HepG2 (cell line): ENCODE results near the gene NOM1.

Experiments used
- TF ChIP-seq, protein P1 (sequence below): sonication (generic); formaldehyde crosslinking; IDR thresholded peaks from 2 replicates; pipeline ENCODE4 v1.4.0; 2020; ENCODE audit warnings: missing genetic modification reagents
- TF ChIP-seq, protein P2 (sequence below): sonication (generic); formaldehyde crosslinking; IDR thresholded peaks from 2 replicates; pipeline ENCODE4 v1.4.0; 2020; ENCODE audit warnings: missing genetic modification reagents

- TF ChIP-seq, protein P1, sequence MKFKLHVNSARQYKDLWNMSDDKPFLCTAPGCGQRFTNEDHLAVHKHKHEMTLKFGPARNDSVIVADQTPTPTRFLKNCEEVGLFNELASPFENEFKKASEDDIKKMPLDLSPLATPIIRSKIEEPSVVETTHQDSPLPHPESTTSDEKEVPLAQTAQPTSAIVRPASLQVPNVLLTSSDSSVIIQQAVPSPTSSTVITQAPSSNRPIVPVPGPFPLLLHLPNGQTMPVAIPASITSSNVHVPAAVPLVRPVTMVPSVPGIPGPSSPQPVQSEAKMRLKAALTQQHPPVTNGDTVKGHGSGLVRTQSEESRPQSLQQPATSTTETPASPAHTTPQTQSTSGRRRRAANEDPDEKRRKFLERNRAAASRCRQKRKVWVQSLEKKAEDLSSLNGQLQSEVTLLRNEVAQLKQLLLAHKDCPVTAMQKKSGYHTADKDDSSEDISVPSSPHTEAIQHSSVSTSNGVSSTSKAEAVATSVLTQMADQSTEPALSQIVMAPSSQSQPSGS (CRISPR knock-in tag), result 0 out of 2 replicates have a peak, but pooled peaks have one; percentile 22
- TF ChIP-seq, protein P2, sequence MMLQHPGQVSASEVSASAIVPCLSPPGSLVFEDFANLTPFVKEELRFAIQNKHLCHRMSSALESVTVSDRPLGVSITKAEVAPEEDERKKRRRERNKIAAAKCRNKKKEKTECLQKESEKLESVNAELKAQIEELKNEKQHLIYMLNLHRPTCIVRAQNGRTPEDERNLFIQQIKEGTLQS (CRISPR knock-in tag), result no peak
Observed at GRCh38 chr7:157011333-157012112, 62.0 kb downstream of the NOM1 start.
